DOHH2 (cell line): ENCODE data around the gene IRF1.

Source experiments
- CTCF ChIP-seq: fragments of 200-600 bp; sonication (generic); IDR thresholded peaks from one replicate; pipeline ENCODE4 v1.5.1; 2014; ENCODE audit warnings: antibody characterized with exemption, mild to moderate bottlenecking, low read depth, low read length; ENCODE audit not compliant: poor library complexity, severe bottlenecking
- EZH2phosphoT487 ChIP-seq: fragments of 200-600 bp; sonication (generic); IDR thresholded peaks from 2 replicates; pipeline ENCODE4 v1.6.1; 2017; ENCODE audit warnings: borderline replicate concordance, mild to moderate bottlenecking, antibody characterized with exemption, low read length, moderate library complexity, mixed read lengths

- no peak for TF ChIP-seq CTCF
- no peak for TF ChIP-seq EZH2phosphoT487
Measured at GRCh38 chr5:132444061-132444460, 46.5 kb downstream of the IRF1 start.
